PC-3 (cell line): ENCODE results near the gene VSTM4. TPM values are rescaled to one million over a fixed set of nuclear protein-coding genes. Genes with fewer than 3 reads are reported as not detected.

Source experiments
- ATAC-seq: fragments of 200-7000 bp; cut with Tn5 transposase; 2 replicates; pipeline ENCODE4 v1.9.1; 2020; ENCODE audit warnings: mild to moderate bottlenecking, moderate library complexity
- BruUV-seq: library from RNA; stranded (reverse); fragments of 400-500 nt; replicated peaks from 2 replicates; lab custom pipeline; 2021; lab: Mats Ljungman, UMichigan
- CTCF ChIA-PET: fragments of 300-600 bp; sonication (Branson Sonifier 250); formaldehyde crosslinking; loops from one replicate; lab custom pipeline; 2022; ENCODE audit warnings: antibody characterized with exemption; lab: Charles Lee
- POLR2A ChIA-PET: fragments of 300-600 bp; sonication (Branson Sonifier 250); formaldehyde crosslinking; loops from one replicate; lab custom pipeline; 2022; ENCODE audit warnings: antibody characterized with exemption; ENCODE audit not compliant: unreplicated experiment; lab: Charles Lee
- DNase-seq: peaks from one replicate; pipeline ENCODE4 v3.0.0-alpha.2; 2015
- H2AFZ ChIP-seq: fragments of 300-600 bp; sonication (generic); 2 replicates; pipeline ENCODE4 v1.6.0; 2016; ENCODE audit warnings: antibody characterized with exemption, low read length
- H3F3A ChIP-seq: fragments of 300-600 bp; sonication (generic); one replicate; pipeline ENCODE4 v1.6.0; 2017; ENCODE audit warnings: antibody characterized with exemption, low read length, control low read depth, mild to moderate bottlenecking; ENCODE audit not compliant: unreplicated experiment
- H3K27ac ChIP-seq: fragments of 300-600 bp; sonication (generic); 2 replicates; pipeline ENCODE4 v1.5.1; 2016; ENCODE audit warnings: mild to moderate bottlenecking, low read length
- H3K27me3 ChIP-seq: fragments of 300-600 bp; sonication (generic); 2 replicates; pipeline ENCODE4 v1.6.1; 2016; ENCODE audit warnings: low read length, mixed read lengths
- H3K36me3 ChIP-seq: fragments of 300-600 bp; sonication (generic); 2 replicates; pipeline ENCODE4 v1.6.1; 2016; ENCODE audit warnings: low read depth, mixed run types, low read length, mixed read lengths
- H3K4me1 ChIP-seq: fragments of 300-600 bp; sonication (generic); 2 replicates; pipeline ENCODE4 v1.5.1; 2016; ENCODE audit warnings: low read length; ENCODE audit not compliant: insufficient read depth
- H3K4me2 ChIP-seq: fragments of 300-600 bp; sonication (generic); 2 replicates; pipeline ENCODE4 v1.6.0; 2016; ENCODE audit warnings: low read length
- H3K4me3 ChIP-seq: fragments of 300-600 bp; sonication (generic); 2 replicates; pipeline ENCODE4 v1.5.1; 2016; ENCODE audit warnings: mild to moderate bottlenecking, low read length, mixed read lengths
- H3K79me2 ChIP-seq: fragments of 300-600 bp; sonication (generic); 2 replicates; pipeline ENCODE4 v1.6.1; 2017; ENCODE audit warnings: low read length, mixed read lengths
- H3K9ac ChIP-seq: fragments of 300-600 bp; sonication (generic); 2 replicates; pipeline ENCODE4 v1.6.0; 2016; ENCODE audit warnings: mild to moderate bottlenecking, low read length
- H3K9me2 ChIP-seq: fragments of 300-600 bp; sonication (generic); replicated peaks from 2 replicates; pipeline ENCODE4 v1.6.1; 2016; ENCODE audit warnings: mixed run types, low read length, mixed read lengths
- H3K9me3 ChIP-seq: fragments of 300-600 bp; sonication (generic); 2 replicates; pipeline ENCODE4 v1.6.1; 2016; ENCODE audit warnings: low read length, mixed read lengths
- H4K20me1 ChIP-seq: fragments of 300-600 bp; sonication (generic); 2 replicates; pipeline ENCODE4 v1.6.1; 2016; ENCODE audit warnings: low read length, mixed read lengths
- CTCF ChIP-seq: fragments of 300-600 bp; sonication (generic); conservative IDR thresholded peaks from 2 replicates; pipeline ENCODE4 v1.5.1; 2017; ENCODE audit warnings: antibody characterized with exemption, low read depth, mild to moderate bottlenecking, low read length
- EZH2 ChIP-seq: fragments of 300-600 bp; sonication (generic); IDR thresholded peaks from one replicate; pipeline ENCODE4 v1.6.1; 2017; ENCODE audit warnings: antibody characterized with exemption, mild to moderate bottlenecking, low read length; ENCODE audit not compliant: unreplicated experiment
- EZH2phosphoT487 ChIP-seq: fragments of 300-600 bp; sonication (generic); IDR thresholded peaks from 2 replicates; pipeline ENCODE4 v1.6.1; 2018; ENCODE audit warnings: mild to moderate bottlenecking, antibody characterized with exemption, low read length, borderline replicate concordance
- intact Hi-C: fragments of 100-400 bp; cut with micrococcal nuclease; formaldehyde crosslinking; loops from 2 replicates; pipeline ENCODE4 v1.9.0; 2023
- total RNA-seq: library from RNA; depleted of rRNA; stranded (reverse); fragments of >200 nt; gene quantifications from 2 replicates; pipeline ENCODE4 v1.2.3, GENCODE V29; 2014

VSTM4 gene
- total RNA-seq, 1 experiment from 2014 or later, result not detected

GRCh38 chr10:49116509-49117375 lies 1.4 kb upstream of the VSTM4 start:
- Histone ChIP-seq H3K27me3 (peaks cover 90% of the 10 kb centered on the region), H3K4me3 (no peak overlapping the region), H3K9me3 (no peaks in the 10 kb centered on the region), H3K4me1 (no peaks in the 10 kb centered on the region), H3K9me2 (no peaks in the 10 kb centered on the region), H3K27ac (no peak overlapping the region), H2AFZ (no peak overlapping the region), H3K36me3 (no peaks in the 10 kb centered on the region), H4K20me1 (no peaks in the 10 kb centered on the region), H3K4me2 (no peak overlapping the region), H3K79me2 (no peaks in the 10 kb centered on the region), H3F3A (no peaks in the 10 kb centered on the region), H3K9ac (no peak overlapping the region)
- BruUV-seq, result no TSS peak
- POLR2A ChIA-PET, result no interaction called here
- CTCF ChIA-PET, result no interaction called here
- DNase-seq (no peak), ATAC-seq (no peak)
- no peak for TF ChIP-seq EZH2phosphoT487
- no peak for TF ChIP-seq EZH2
- no peak for TF ChIP-seq CTCF
- intact Hi-C loops, result no loop called here

- Histone ChIP-seq H3K4me3 (no peak overlapping the region), H3F3A (no peaks in the 10 kb centered on the region), H3K79me2 (no peaks in the 10 kb centered on the region), H4K20me1 (no peaks in the 10 kb centered on the region), H3K4me1 (no peaks in the 10 kb centered on the region), H3K9me2 (no peaks in the 10 kb centered on the region), H3K9ac (no peak overlapping the region), H3K36me3 (no peaks in the 10 kb centered on the region), H3K27me3 (peaks cover 93% of the 10 kb centered on the region), H3K27ac (no peak overlapping the region), H2AFZ (no peak overlapping the region), H3K9me3 (no peaks in the 10 kb centered on the region), H3K4me2 (no peak overlapping the region)
- intact Hi-C loops, result no loop called here
- BruUV-seq, result no TSS peak
- DNase-seq (no peak), ATAC-seq (no peak)
- TF ChIP-seq EZH2phosphoT487 (no peak), CTCF (no peak), EZH2 (no peak)
- CTCF ChIA-PET, result no interaction called here
- POLR2A ChIA-PET, result no interaction called here
Measured at GRCh38 chr10:49115796-49116508, 630 bp upstream of the VSTM4 start.

GRCh38 chr10:49114718-49115014 lies 656 bp downstream of the VSTM4 start:
- Histone ChIP-seq H3K27me3 (peaks cover 94% of the 10 kb centered on the region), H2AFZ (no peak overlapping the region), H3K9ac (no peak overlapping the region), H3K79me2 (no peaks in the 10 kb centered on the region), H3K9me2 (no peaks in the 10 kb centered on the region), H3K27ac (no peak overlapping the region), H4K20me1 (no peaks in the 10 kb centered on the region), H3K36me3 (no peaks in the 10 kb centered on the region), H3K4me3 (no peak overlapping the region; the same call in 1 of the 2 replicates), H3K4me2 (no peak overlapping the region), H3K4me1 (no peaks in the 10 kb centered on the region), H3F3A (no peaks in the 10 kb centered on the region), H3K9me3 (no peaks in the 10 kb centered on the region)
- ChIA-PET POLR2A (no interaction called here), CTCF (no interaction called here)
- DNase-seq (no peak), ATAC-seq (no peak)
- intact Hi-C loops, result no loop called here
- TF ChIP-seq CTCF (no peak), EZH2 (no peak), EZH2phosphoT487 (peak; percentile 53; the same call in 1 of the 2 replicates)
- no TSS peak for BruUV-seq
